Measurements from ENCODE around the gene ENGASE.

DNA sequence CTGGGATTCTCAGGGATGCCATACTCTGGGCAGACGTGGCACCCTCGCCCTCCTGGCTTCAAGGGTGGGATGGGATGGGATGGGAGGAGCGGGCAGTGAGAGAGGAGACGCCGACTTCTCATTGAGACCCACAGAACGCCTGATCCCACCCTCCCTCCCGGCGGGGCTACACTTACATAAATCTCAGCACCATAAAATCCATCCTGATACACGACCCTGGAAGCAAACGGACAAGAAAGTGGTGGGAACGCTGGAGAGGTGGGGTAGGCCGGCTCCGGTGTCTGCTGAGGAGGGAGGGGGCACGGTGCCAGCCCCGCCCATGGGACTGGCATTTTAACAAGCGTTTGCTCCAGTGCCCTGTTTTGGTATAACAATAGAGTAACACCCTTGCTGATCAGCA is 21.9 kb downstream of the ENGASE start:
- TF ChIP-seq, protein P1, sequence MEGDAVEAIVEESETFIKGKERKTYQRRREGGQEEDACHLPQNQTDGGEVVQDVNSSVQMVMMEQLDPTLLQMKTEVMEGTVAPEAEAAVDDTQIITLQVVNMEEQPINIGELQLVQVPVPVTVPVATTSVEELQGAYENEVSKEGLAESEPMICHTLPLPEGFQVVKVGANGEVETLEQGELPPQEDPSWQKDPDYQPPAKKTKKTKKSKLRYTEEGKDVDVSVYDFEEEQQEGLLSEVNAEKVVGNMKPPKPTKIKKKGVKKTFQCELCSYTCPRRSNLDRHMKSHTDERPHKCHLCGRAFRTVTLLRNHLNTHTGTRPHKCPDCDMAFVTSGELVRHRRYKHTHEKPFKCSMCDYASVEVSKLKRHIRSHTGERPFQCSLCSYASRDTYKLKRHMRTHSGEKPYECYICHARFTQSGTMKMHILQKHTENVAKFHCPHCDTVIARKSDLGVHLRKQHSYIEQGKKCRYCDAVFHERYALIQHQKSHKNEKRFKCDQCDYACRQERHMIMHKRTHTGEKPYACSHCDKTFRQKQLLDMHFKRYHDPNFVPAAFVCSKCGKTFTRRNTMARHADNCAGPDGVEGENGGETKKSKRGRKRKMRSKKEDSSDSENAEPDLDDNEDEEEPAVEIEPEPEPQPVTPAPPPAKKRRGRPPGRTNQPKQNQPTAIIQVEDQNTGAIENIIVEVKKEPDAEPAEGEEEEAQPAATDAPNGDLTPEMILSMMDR (conservative IDR thresholded peaks at IDR 0.05; ENCODE audit: low read length), result no peak
- TF ChIP-seq EZH2phosphoT487 (IDR thresholded peaks at IDR 0.05; ENCODE audit: borderline replicate concordance), result no peak
